Subcutaneous adipose tissue (tissue), 4 donors: ENCODE results near the gene EFTUD2. TPM values are rescaled to one million over a fixed set of nuclear protein-coding genes. Genes with fewer than 3 reads are reported as not detected.

Source experiments
- total RNA-seq, 4 donors: library from RNA; depleted of rRNA; stranded (reverse); fragments of >200 nt; gene quantifications; one replicate each; pipeline ENCODE4 v1.1.0, GENCODE V29; 2016
- TF ChIP-seq, protein P1 (sequence below): fragments of 450-650 bp; IDR thresholded peaks from one replicate; pipeline ENCODE4 v1.5.1; 2016; ENCODE audit warnings: low read depth, mild to moderate bottlenecking, control low read depth, antibody characterized with exemption, moderate library complexity

Gene EFTUD2
- total RNA-seq, 4 donors from 2014 or later, result 52.0 to 74.0 (median 66.8) TPM

DNA sequence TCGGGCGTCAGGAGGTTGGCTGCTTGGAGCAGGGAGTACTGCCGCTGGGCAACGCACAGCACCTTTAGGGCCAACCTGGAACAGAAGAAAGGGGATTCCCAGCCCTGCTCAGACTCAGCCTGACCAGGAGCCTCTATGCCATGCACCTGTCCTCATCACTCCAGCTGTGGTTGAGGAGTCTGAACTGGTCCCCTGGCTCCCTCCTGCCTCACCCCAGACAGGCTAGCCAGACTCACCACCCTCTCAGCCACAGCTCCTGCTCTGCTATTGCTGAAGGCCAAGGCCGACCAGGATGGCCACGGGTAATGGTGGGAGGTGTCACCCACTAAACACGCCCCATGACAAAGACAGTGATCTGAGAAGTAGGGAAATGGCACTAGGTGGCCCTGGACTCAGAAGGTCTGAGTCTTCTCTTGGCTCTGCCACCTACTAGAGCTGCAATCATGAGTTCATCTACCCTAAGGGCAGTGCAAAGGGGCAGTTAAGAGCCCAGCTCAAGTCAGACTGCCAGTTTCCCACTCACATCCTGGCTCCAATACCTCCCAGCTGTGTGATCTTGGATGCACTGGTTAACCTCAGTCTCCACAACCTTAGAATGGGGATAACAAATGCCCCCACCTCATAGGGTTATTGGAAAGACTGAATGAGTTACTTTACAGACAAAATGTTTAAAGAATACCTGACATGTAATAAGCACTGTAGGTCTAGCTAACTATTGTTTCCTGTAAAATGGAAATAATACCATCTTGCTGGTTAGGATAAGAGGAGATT lies 29.9 kb upstream of the EFTUD2 start:
- TF ChIP-seq, protein P1, sequence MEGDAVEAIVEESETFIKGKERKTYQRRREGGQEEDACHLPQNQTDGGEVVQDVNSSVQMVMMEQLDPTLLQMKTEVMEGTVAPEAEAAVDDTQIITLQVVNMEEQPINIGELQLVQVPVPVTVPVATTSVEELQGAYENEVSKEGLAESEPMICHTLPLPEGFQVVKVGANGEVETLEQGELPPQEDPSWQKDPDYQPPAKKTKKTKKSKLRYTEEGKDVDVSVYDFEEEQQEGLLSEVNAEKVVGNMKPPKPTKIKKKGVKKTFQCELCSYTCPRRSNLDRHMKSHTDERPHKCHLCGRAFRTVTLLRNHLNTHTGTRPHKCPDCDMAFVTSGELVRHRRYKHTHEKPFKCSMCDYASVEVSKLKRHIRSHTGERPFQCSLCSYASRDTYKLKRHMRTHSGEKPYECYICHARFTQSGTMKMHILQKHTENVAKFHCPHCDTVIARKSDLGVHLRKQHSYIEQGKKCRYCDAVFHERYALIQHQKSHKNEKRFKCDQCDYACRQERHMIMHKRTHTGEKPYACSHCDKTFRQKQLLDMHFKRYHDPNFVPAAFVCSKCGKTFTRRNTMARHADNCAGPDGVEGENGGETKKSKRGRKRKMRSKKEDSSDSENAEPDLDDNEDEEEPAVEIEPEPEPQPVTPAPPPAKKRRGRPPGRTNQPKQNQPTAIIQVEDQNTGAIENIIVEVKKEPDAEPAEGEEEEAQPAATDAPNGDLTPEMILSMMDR, result no peak

DNA sequence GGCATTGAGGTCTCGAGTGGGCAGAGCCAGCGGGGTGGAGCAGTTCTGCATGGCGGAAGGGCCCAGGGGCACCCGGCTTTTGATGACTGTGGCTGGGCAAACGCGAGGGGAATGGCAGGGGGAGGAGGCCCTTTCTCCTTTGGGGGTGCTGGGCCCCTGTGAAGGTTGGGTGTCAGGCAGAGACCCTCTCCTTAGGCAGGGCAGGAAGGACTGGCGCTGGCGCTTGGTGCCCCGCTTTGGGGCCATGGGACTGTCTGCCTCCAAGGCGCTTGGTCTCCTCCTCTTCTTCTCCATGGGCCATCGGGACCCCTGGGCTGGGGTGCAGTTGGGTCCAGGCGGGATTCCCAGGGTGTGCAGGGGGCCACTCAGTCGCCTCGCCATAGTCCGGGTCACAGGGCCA lies 28.9 kb upstream of the EFTUD2 start:
- TF ChIP-seq, protein P1, result no peak

DNA sequence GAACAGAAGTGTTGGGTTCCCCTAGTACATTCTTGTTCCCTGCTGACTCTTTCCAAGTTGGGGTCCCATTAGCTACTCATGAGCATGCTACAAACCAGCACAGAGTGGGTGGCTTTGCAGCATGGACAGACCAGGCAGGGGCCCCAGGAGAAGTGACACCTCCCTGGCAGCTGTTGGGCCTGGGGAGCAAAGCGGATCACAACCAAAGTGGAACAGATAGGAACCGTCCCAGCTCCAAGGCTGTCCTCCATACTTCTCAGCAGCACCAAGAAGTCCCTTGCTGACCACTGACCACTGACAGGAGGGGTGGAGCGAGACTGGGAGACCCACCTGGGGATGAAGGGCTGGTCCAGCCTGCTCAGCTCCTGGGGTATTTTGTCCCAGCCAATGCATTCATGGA lies 28.5 kb upstream of the EFTUD2 start:
- TF ChIP-seq, protein P1, result no peak

DNA sequence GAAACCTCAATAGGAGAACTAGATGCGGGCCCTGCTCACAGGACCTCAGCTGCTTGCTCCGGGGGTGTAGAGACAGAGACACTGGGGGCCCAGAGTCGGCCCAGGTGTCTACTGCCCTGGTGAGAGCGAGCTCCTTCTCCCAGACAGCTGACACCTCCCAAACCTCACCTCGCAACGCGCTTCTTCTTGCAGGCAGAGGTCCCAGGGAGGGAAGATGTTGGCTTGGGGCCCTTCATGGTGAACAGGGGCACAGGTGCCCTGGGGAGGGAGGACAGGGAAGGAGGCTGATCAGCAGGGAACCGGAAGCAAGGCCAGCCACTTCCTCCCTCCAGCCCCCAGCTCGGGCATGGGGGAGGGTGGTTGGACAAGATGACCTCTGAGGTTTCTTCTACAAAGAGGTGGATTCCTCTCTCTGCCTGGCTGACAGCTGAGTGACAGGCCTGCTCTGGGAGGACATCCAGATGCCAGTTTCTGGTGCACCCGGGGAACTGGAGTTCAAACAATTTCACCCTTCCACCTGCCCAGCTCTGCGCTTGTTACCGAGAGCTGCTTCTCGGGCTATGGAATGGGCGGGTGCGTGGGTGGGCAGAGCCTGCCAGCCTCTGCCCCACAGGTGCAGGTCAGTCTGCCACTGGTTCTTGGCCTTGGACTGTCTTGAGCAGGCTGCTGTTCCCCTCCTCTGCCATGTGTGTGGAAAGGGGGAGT lies 27.7 kb upstream of the EFTUD2 start:
- TF ChIP-seq, protein P1, result no peak

DNA sequence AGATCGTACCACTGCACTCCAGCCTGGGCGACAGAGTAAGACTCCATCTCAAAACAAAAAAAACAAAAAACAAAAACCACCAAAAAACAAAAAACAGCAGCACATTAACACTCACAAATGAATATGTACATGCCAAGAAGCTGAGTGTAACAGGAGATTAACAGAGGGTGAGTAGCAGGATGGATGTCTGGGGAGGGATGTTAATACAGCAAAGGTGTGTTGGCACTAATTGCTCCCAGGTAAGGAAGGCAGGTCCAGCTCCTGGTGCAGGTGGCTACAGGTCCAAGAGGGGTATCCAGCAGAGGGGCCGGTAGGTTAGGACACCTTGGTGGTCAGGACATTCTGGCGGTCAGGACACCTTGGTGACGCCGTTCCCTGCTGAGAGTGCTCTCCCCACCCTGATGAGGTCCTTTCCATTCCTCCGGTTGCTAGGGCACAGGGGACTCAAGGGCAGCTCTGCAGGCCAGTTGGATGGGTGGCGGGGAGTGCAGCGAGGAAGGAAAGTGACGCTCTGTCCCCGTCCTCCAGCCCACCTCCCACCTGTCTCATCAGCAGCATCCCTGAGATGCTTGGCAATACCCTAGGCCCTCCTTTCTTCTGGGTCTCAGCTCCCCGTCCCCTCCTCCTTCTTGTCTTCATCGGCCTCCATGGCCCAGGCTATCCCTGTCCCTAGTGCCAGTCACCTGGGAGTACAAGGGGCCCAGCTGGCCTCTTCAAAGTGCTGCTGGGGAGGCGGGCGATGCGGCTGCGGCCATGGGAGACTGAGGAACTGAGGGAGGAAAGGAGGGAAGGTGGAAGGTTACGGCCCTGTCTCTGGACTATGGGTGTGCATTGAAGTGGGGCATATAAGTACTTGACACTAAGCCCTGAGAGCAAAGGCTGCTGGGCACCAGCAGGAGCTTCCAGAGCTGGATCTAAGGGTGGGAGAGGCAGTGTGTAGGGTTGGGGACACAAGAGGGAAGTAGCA lies 26.8 kb upstream of the EFTUD2 start:
- TF ChIP-seq, protein P1, result no peak

DNA sequence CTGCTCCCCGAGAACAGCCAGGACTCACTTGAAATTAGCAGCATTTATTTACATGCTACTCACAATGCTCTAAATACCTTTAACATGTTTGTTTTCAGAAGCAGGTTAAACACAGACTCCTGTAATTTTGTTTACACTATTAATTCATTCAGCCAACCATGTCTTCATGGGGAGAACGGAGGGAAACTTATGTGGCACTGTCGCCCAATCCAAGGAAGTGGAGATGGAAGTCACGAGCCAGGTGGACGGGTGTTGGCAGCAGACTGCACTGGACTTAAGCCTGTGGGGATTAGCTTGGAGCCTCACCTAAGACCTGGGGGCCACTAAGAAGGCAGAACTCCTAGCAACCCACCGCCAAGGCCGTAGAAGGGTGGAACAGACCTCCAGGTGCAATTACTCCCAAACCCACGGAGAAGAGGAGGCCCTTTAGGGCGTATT lies 24.9 kb upstream of the EFTUD2 start:
- TF ChIP-seq, protein P1, result no peak
